Mesodermal cell (in vitro differentiated cells): ENCODE measurements around the gene DOCK3.

Experiments
- H3K27ac ChIP-seq: 2 replicates; pipeline ENCODE4 v1.7.0; 2013; ENCODE audit warnings: mild to moderate bottlenecking, low read depth, low read length, moderate library complexity; ENCODE audit not compliant: severe bottlenecking
- H3K36me3 ChIP-seq: 2 replicates; pipeline ENCODE4 v1.7.1; 2013; ENCODE audit warnings: mild to moderate bottlenecking, low read length, moderate library complexity; ENCODE audit not compliant: control insufficient read depth, insufficient read depth
- H3K4me1 ChIP-seq: one replicate; pipeline ENCODE4 v1.7.1; 2013; ENCODE audit warnings: mild to moderate bottlenecking, low read length; ENCODE audit not compliant: insufficient read depth, control insufficient read depth, poor library complexity, severe bottlenecking
- H3K4me3 ChIP-seq: 2 replicates; pipeline ENCODE4 v1.7.0; 2013; ENCODE audit warnings: low read length, control low read depth, mild to moderate bottlenecking; ENCODE audit not compliant: insufficient read depth, poor library complexity, severe bottlenecking; ENCODE audit errors: extremely low read depth
- H3K9me3 ChIP-seq: 2 replicates; pipeline ENCODE4 v1.7.1; 2013; ENCODE audit warnings: mild to moderate bottlenecking, low read length, moderate library complexity; ENCODE audit not compliant: control insufficient read depth
- WGBS, 2 experiments: methylation state at CpG; one replicate each; pipeline ENCODE4 v1.1.5; 2013; ENCODE audit warnings: missing lambda C conversion rate in 2 of 2; ENCODE audit not compliant: insufficient coverage in 2 of 2; 5-methylcytosine and 5-hydroxymethylcytosine counted together

The DOCK3 gene

GRCh38 chr3:51401735-51402134 lies 727.0 kb downstream of the DOCK3 start:
- Histone ChIP-seq H3K36me3 (peaks cover 63% of the 10 kb centered on the region), H3K9me3 (no peaks in the 10 kb centered on the region), H3K4me3 (no peak overlapping the region), H3K4me1 (no peaks in the 10 kb centered on the region), H3K27ac (no peak overlapping the region)
- WGBS, 2 experiments, result 80% methylated on average over 1 of the region's 4 CpGs; no CpG with 5 or more reads in 1 of the 2 experiments

DNA sequence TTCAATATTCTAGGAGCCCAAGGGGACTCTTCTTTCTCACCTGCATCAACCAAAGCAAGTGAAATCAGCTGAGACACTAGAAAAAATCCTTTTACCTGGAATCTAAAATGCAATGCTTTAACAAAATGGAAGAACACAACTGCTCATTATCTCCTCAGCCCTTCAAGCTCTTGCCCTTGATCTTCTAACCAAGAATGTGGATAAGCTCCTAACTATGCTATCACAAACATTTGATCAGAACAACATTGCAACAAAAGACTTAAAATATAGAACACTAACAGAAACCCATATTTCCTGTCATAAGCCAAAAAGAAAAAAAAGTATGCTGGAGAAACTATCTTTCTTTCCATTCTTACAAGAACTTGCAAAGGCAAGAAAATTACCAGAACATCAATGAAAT lies 728.9 kb downstream of the DOCK3 start:
- H3K4me3 ChIP-seq, result no peak overlapping the region
- no peaks in the 10 kb centered on the region for H3K9me3 ChIP-seq
- H3K36me3 ChIP-seq, result peaks cover 60% of the 10 kb centered on the region
- H3K27ac ChIP-seq, result no peak overlapping the region
- no peaks in the 10 kb centered on the region for H3K4me1 ChIP-seq

- H3K27ac ChIP-seq, result no peak overlapping the region
- H3K4me1 ChIP-seq, result no peaks in the 10 kb centered on the region
- no peaks in the 10 kb centered on the region for H3K9me3 ChIP-seq
- WGBS, 2 experiments, result 75 to 95% methylated on average over 1 to 2 of the region's 2 CpGs
- peaks cover 68% of the 10 kb centered on the region for H3K36me3 ChIP-seq
- no peak overlapping the region for H3K4me3 ChIP-seq
Measured at GRCh38 chr3:51408021-51408420, 733.3 kb downstream of the DOCK3 start.

GRCh38 chr3:51408813-51409212 lies 734.1 kb downstream of the DOCK3 start:
- no peak overlapping the region for H3K4me3 ChIP-seq
- no peaks in the 10 kb centered on the region for H3K4me1 ChIP-seq
- no peaks in the 10 kb centered on the region for H3K9me3 ChIP-seq
- WGBS, 2 experiments, result 100% methylated on average over 1 to 2 of the region's 2 CpGs
- no peak overlapping the region for H3K27ac ChIP-seq
- peaks cover 65% of the 10 kb centered on the region for H3K36me3 ChIP-seq

DNA sequence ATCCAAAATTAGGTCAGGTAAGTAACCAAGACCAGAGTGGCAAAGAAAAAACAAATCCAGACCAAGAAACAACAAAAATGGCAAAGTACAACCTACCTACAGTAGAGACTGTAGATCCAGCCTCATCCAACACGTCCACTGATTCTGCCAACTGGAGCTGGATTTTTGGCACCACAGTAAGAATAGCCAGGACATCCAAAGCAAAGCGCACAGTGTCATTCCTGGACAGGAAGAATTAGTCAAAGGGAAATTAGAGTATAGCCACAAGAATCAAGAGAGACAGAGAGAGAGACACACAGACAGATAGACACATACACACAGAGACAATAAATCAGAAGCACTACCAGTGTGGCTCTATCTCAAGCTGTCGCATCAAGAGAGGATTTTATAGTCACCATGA lies 747.5 kb downstream of the DOCK3 start:
- Histone ChIP-seq H3K9me3 (no peaks in the 10 kb centered on the region), H3K4me1 (no peaks in the 10 kb centered on the region), H3K27ac (no peak overlapping the region), H3K4me3 (no peak overlapping the region), H3K36me3 (peaks cover 73% of the 10 kb centered on the region)
- WGBS, 2 experiments, result 100% methylated on average over 1 of the region's 3 CpGs; no CpG with 5 or more reads in 1 of the 2 experiments

DNA sequence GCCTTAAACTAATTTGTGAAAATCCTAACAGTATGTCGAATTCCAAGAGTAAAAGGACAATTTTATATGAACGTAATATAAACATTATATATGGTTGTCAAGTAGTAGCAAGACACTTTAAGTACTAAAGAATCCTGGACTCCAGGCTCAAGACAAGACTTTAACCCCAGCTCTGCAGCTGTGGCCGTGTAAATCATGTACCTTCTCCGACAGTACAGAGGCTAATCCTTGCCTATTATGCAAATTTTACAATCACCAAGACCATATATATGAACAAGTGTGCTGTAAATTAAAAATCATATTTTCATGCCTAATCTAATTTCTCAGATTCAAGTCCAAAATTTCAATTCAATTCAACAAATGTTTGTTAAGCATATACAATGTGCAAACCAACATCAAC lies 752.2 kb downstream of the DOCK3 start:
- H3K36me3 ChIP-seq, result peaks cover 71% of the 10 kb centered on the region
- 67% methylated on average over 1 of the region's 4 CpGs; no CpG with 5 or more reads in 1 of the 2 experiments for WGBS, 2 experiments

GRCh38 chr3:51429138-51429537 lies 754.4 kb downstream of the DOCK3 start:
- Histone ChIP-seq H3K4me3 (no peak overlapping the region), H3K9me3 (no peaks in the 10 kb centered on the region), H3K36me3 (peaks cover 73% of the 10 kb centered on the region)

More for the DNA sequence above, 752.2 kb downstream of the DOCK3 start:
- no peaks in the 10 kb centered on the region for H3K4me1 ChIP-seq
- H3K4me3 ChIP-seq, result no peak overlapping the region
- H3K9me3 ChIP-seq, result no peaks in the 10 kb centered on the region
- no peak overlapping the region for H3K27ac ChIP-seq

More at GRCh38 chr3:51429138-51429537, 754.4 kb downstream of the DOCK3 start:
- no peaks in the 10 kb centered on the region for H3K4me1 ChIP-seq
- no peak overlapping the region for H3K27ac ChIP-seq
- 94 to 100% methylated on average over 3 of the region's 3 CpGs for WGBS, 2 experiments
